ENCODE data around the gene NDUFA5.
"Not testable (repeated sequence)": the region's sequence is repeated elsewhere in the genome, so short reads cannot be mapped to it uniquely, and the experiment has no call there.

NDUFA5 gene

DNA sequence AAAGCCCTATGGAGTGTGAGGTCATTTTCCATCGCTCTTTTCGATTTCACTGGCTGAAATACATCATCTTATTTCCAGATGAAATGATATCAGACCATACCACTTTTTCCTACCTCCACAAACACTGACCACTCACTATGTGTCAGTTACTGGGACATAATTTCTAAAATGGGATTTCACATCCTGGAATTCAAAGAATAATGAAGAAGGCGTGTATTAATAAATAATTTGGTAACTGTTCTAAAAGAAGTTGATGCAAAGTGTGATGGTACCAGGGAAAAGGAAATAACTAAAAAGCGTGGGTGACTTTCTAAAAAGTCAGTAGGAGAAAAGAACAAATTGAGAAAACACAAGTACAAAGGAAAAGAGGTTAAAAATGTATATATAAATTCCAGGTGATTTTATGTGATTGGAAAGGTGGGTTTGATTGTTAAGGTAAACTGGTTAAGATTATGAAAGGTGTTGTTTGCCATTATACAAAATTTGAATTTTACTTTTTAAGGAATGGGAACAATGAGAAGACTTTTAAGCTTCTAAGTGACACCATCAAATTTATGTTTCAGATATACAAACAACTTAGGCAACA is 764 bp upstream of the NDUFA5 start:
- H3K9me3 ChIP-seq (ENCODE audit: control insufficient read depth in 2 of 2, low read length in 2 of 2) = no peaks in the 10 kb centered on the region
- peaks cover 7 to 9% of the 10 kb centered on the region in 2 donors for H3K4me1 ChIP-seq (ENCODE audit: control insufficient read depth in 2 of 2, insufficient read depth in 2 of 2, low read length in 2 of 2)
- peak overlapping the region; percentile 54 to 92 for H3K9ac ChIP-seq (ENCODE audit: low read depth in 1 of 2, low read length in 2 of 2)
- peaks cover 5 to 9% of the 10 kb centered on the region in 2 donors for H3K36me3 ChIP-seq (ENCODE audit: control insufficient read depth in 2 of 2, insufficient read depth in 2 of 2, low read length in 2 of 2)
- H3K27me3 ChIP-seq (ENCODE audit: control insufficient read depth in 2 of 2, insufficient read depth in 2 of 2, low read length in 2 of 2) = no peaks in the 10 kb centered on the region
- peak overlapping the region; percentile 44 to 53 for H3K27ac ChIP-seq (ENCODE audit: low read depth in 2 of 2, low read length in 2 of 2)
- peak overlapping the region; percentile 94 to 100 for H3K4me3 ChIP-seq (ENCODE audit: low read length in 2 of 2)

DNA sequence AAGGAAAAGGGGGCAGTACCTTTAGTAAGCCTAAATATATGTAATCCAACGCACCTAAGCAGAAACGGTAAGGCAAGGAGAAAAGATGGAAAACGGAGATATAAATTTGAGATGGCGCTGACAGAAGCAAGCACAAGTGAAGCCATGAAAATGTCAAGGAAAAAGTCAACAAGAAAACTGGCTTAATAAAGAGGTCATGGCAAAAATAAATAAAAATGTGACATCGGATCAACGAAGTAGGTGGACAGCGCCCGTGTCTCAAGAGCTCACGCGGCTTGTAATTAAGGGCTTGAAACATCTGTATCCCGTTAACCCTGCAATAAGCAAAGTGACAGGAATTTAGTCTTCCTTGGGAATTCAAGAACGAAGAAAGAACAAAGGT is 611 bp downstream of the NDUFA5 start:
- H3K9ac ChIP-seq (ENCODE audit: low read depth in 1 of 2, low read length in 2 of 2) = peak overlapping the region; percentile 92 to 100
- no peaks in the 10 kb centered on the region for H3K9me3 ChIP-seq (ENCODE audit: control insufficient read depth in 2 of 2, low read length in 2 of 2)
- peak overlapping the region; percentile 83 to 91 for H3K27ac ChIP-seq (ENCODE audit: low read depth in 2 of 2, low read length in 2 of 2)
- no peaks in the 10 kb centered on the region for H3K27me3 ChIP-seq (ENCODE audit: control insufficient read depth in 2 of 2, insufficient read depth in 2 of 2, low read length in 2 of 2)
- H3K36me3 ChIP-seq (ENCODE audit: control insufficient read depth in 2 of 2, insufficient read depth in 2 of 2, low read length in 2 of 2) = peaks cover 12 to 16% of the 10 kb centered on the region in 2 donors
- H3K4me3 ChIP-seq (ENCODE audit: low read length in 2 of 2) = peak overlapping the region; percentile 94 to 100
- peaks cover 7 to 9% of the 10 kb centered on the region in 2 donors for H3K4me1 ChIP-seq (ENCODE audit: control insufficient read depth in 2 of 2, insufficient read depth in 2 of 2, low read length in 2 of 2)

DNA sequence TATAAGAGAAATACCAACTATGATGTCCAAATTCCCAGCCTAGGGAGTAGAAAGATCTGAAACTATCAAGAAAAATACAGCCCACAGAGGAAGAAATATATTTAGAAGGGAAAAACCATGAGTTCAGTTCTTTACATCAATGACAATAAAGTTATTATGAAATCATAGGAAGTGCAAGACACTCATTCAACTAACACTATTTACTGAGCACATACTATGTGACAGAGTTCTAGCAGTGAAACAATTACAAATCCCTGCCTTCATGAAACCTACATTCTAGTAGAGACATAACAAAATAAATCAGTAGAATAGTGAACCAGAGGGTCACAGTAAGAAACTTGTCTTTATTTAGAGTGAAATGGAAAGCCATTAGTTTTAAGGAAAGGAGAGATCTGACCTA is 2.1 kb downstream of the NDUFA5 start:
- Histone ChIP-seq H3K9ac (ENCODE audit: low read depth in 1 of 2, low read length in 2 of 2) (no peak overlapping the region), H3K36me3 (ENCODE audit: control insufficient read depth in 2 of 2, insufficient read depth in 2 of 2, low read length in 2 of 2) (peaks cover 12 to 16% of the 10 kb centered on the region in 2 donors), H3K4me3 (ENCODE audit: low read length in 2 of 2) (no peak overlapping the region), H3K27ac (ENCODE audit: low read depth in 2 of 2, low read length in 2 of 2) (no peak overlapping the region), H3K9me3 (ENCODE audit: control insufficient read depth in 2 of 2, low read length in 2 of 2) (no peaks in the 10 kb centered on the region), H3K4me1 (ENCODE audit: control insufficient read depth in 2 of 2, insufficient read depth in 2 of 2, low read length in 2 of 2) (peaks cover 7 to 9% of the 10 kb centered on the region in 2 donors), H3K27me3 (ENCODE audit: control insufficient read depth in 2 of 2, insufficient read depth in 2 of 2, low read length in 2 of 2) (no peaks in the 10 kb centered on the region)

DNA sequence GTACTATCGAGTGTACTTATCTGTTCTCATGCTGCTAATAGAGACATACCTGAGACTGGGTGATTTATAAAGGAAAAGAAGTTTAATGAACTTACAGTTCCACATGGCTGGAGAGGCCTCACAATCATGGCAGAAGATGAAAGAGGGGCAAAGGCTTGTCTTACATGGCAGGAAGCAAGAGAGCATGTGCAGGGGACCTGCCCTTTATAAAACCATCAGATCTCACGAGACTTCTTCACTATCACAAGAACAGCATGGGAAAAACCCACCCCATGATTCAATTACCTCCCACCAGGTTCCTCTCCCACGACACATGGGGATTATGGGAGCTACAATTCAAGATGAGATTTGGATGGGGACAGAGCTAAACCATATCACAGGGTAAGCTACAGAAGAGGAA is 4.5 kb downstream of the NDUFA5 start:
- no peaks in the 10 kb centered on the region for H3K9me3 ChIP-seq (ENCODE audit: control insufficient read depth in 2 of 2, low read length in 2 of 2)
- no peak overlapping the region for H3K4me3 ChIP-seq (ENCODE audit: low read length in 2 of 2)
- no peak overlapping the region for H3K27ac ChIP-seq (ENCODE audit: low read depth in 2 of 2, low read length in 2 of 2)
- H3K4me1 ChIP-seq (ENCODE audit: control insufficient read depth in 2 of 2, insufficient read depth in 2 of 2, low read length in 2 of 2) = peaks cover 7 to 9% of the 10 kb centered on the region in 2 donors
- H3K27me3 ChIP-seq (ENCODE audit: control insufficient read depth in 2 of 2, insufficient read depth in 2 of 2, low read length in 2 of 2) = no peaks in the 10 kb centered on the region
- H3K36me3 ChIP-seq (ENCODE audit: control insufficient read depth in 2 of 2, insufficient read depth in 2 of 2, low read length in 2 of 2) = peaks cover 21 to 26% of the 10 kb centered on the region in 2 donors
- no peak overlapping the region for H3K9ac ChIP-seq (ENCODE audit: low read depth in 1 of 2, low read length in 2 of 2)

DNA sequence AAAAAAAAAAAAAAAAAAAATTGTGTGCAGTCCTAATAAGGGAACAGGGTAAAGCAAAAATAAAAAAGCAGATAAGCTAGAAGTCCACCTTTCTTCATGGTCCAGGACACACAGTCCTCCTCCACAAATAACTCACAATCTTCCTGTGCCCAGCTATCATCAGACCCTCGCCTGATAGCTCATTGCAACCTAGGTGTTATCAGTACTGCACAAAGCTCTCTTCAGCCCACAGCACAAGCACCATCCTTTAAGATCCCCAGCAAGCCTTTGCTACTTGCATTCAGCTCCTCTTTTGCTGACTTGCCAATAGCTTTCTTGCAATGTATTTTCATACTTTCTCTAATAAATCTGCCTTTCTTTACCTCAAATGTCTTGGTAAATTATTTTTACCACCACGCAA is 5.0 kb downstream of the NDUFA5 start:
- no peak overlapping the region for H3K27ac ChIP-seq (ENCODE audit: low read depth in 2 of 2, low read length in 2 of 2)
- no peak overlapping the region for H3K4me3 ChIP-seq (ENCODE audit: low read length in 2 of 2)
- peaks cover 7 to 9% of the 10 kb centered on the region in 2 donors for H3K4me1 ChIP-seq (ENCODE audit: control insufficient read depth in 2 of 2, insufficient read depth in 2 of 2, low read length in 2 of 2)
- peaks cover 21 to 27% of the 10 kb centered on the region in 2 donors for H3K36me3 ChIP-seq (ENCODE audit: control insufficient read depth in 2 of 2, insufficient read depth in 2 of 2, low read length in 2 of 2)
- H3K27me3 ChIP-seq (ENCODE audit: control insufficient read depth in 2 of 2, insufficient read depth in 2 of 2, low read length in 2 of 2) = no peaks in the 10 kb centered on the region
- no peak overlapping the region for H3K9ac ChIP-seq (ENCODE audit: low read depth in 1 of 2, low read length in 2 of 2)
- no peaks in the 10 kb centered on the region for H3K9me3 ChIP-seq (ENCODE audit: control insufficient read depth in 2 of 2, low read length in 2 of 2)

DNA sequence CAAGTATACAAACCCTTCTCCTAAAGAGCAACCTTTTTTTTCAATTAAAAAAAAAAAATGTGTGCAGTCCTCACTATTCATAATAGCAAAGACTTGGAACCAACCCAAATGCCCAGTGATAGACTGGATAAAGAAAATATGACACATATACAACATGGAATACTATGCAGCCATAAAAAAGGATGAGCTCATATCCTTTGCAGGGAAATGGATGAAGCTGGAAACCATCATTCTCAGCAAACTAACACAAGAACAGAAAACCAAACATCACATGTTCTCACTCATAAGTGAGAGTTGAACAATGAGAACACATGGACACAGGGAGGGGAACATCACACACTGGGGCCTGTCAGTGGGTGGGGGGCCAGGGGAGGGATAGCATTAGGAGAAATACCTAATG is 5.5 kb downstream of the NDUFA5 start:
- H3K36me3 ChIP-seq (ENCODE audit: control insufficient read depth in 2 of 2, insufficient read depth in 2 of 2, low read length in 2 of 2) = peaks cover 21 to 27% of the 10 kb centered on the region in 2 donors
- not testable (repeated sequence) for H3K27me3 ChIP-seq (ENCODE audit: control insufficient read depth in 2 of 2, insufficient read depth in 2 of 2, low read length in 2 of 2); H3K9me3 ChIP-seq (ENCODE audit: control insufficient read depth in 2 of 2, low read length in 2 of 2); H3K9ac ChIP-seq (ENCODE audit: low read depth in 1 of 2, low read length in 2 of 2); H3K4me1 ChIP-seq (ENCODE audit: control insufficient read depth in 2 of 2, insufficient read depth in 2 of 2, low read length in 2 of 2); H3K27ac ChIP-seq (ENCODE audit: low read depth in 2 of 2, low read length in 2 of 2); H3K4me3 ChIP-seq (ENCODE audit: low read length in 2 of 2)

DNA sequence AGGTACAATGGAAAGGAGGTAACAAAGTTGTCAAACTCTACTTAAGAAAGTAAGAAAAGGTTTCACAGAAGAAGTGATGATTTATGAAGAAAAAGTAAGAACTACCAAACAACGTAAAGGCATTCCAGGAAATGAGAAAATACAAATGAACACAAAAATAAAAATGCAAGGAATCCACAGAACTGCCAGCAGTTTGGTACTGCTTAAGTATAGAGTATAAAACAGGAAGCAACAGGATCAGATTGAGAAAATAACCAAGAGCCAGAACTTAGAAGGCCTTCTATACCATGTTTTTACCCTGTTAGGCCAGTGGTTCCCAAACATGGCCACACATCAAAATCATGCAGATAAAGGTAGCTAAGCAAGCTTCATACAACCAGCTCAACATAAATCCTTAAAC is 9.2 kb downstream of the NDUFA5 start:
- Histone ChIP-seq H3K9ac (ENCODE audit: low read depth in 1 of 2, low read length in 2 of 2) (no peak overlapping the region), H3K4me1 (ENCODE audit: control insufficient read depth in 2 of 2, insufficient read depth in 2 of 2, low read length in 2 of 2) (no peaks in the 10 kb centered on the region), H3K36me3 (ENCODE audit: control insufficient read depth in 2 of 2, insufficient read depth in 2 of 2, low read length in 2 of 2) (peaks cover 15 to 34% of the 10 kb centered on the region in 2 donors)

GRCh38 chr7:123539871-123540270 is 17.7 kb downstream of the NDUFA5 start:
- H3K36me3 ChIP-seq (ENCODE audit: control insufficient read depth in 2 of 2, insufficient read depth in 2 of 2, low read length in 2 of 2) = peaks cover 3% of the 10 kb centered on the region in 2 donors
- no peak overlapping the region for H3K9ac ChIP-seq (ENCODE audit: low read depth in 1 of 2, low read length in 2 of 2)
- H3K4me1 ChIP-seq (ENCODE audit: control insufficient read depth in 2 of 2, insufficient read depth in 2 of 2, low read length in 2 of 2) = no peaks in the 10 kb centered on the region
- H3K27me3 ChIP-seq (ENCODE audit: control insufficient read depth in 2 of 2, insufficient read depth in 2 of 2, low read length in 2 of 2) = no peaks in the 10 kb centered on the region
- no peaks in the 10 kb centered on the region for H3K9me3 ChIP-seq (ENCODE audit: control insufficient read depth in 2 of 2, low read length in 2 of 2)
- no peak overlapping the region for H3K4me3 ChIP-seq (ENCODE audit: low read length in 2 of 2)
- no peak overlapping the region for H3K27ac ChIP-seq (ENCODE audit: low read depth in 2 of 2, low read length in 2 of 2)

More for the DNA sequence above, 9.2 kb downstream of the NDUFA5 start:
- Histone ChIP-seq H3K27me3 (ENCODE audit: control insufficient read depth in 2 of 2, insufficient read depth in 2 of 2, low read length in 2 of 2) (no peaks in the 10 kb centered on the region), H3K27ac (ENCODE audit: low read depth in 2 of 2, low read length in 2 of 2) (no peak overlapping the region), H3K9me3 (ENCODE audit: control insufficient read depth in 2 of 2, low read length in 2 of 2) (no peaks in the 10 kb centered on the region), H3K4me3 (ENCODE audit: low read length in 2 of 2) (no peak overlapping the region)

- peaks cover under 1 to 4% of the 10 kb centered on the region in 2 donors for H3K27me3 ChIP-seq (ENCODE audit: control insufficient read depth in 2 of 2, insufficient read depth in 2 of 2, low read length in 2 of 2)
- H3K9me3 ChIP-seq (ENCODE audit: control insufficient read depth in 2 of 2, low read length in 2 of 2) = no peaks in the 10 kb centered on the region
- H3K27ac ChIP-seq (ENCODE audit: low read depth in 2 of 2, low read length in 2 of 2) = no peak overlapping the region
- no peak overlapping the region for H3K9ac ChIP-seq (ENCODE audit: low read depth in 1 of 2, low read length in 2 of 2)
- H3K4me3 ChIP-seq (ENCODE audit: low read length in 2 of 2) = no peak overlapping the region
- peaks cover 3% of the 10 kb centered on the region in 2 donors for H3K36me3 ChIP-seq (ENCODE audit: control insufficient read depth in 2 of 2, insufficient read depth in 2 of 2, low read length in 2 of 2)
- H3K4me1 ChIP-seq (ENCODE audit: control insufficient read depth in 2 of 2, insufficient read depth in 2 of 2, low read length in 2 of 2) = peaks cover 2 to 4% of the 10 kb centered on the region in 2 donors
Measured at GRCh38 chr7:123538897-123539296, 18.7 kb downstream of the NDUFA5 start.

- H3K36me3 ChIP-seq (ENCODE audit: control insufficient read depth in 2 of 2, insufficient read depth in 2 of 2, low read length in 2 of 2) = peaks cover 2% of the 10 kb centered on the region in 2 donors
- H3K27me3 ChIP-seq (ENCODE audit: control insufficient read depth in 2 of 2, insufficient read depth in 2 of 2, low read length in 2 of 2) = peaks cover 5 to 6% of the 10 kb centered on the region in 2 donors
- H3K9ac ChIP-seq (ENCODE audit: low read depth in 1 of 2, low read length in 2 of 2) = no peak overlapping the region
- no peak overlapping the region for H3K27ac ChIP-seq (ENCODE audit: low read depth in 2 of 2, low read length in 2 of 2)
- H3K4me3 ChIP-seq (ENCODE audit: low read length in 2 of 2) = no peak overlapping the region
- peaks cover 4 to 5% of the 10 kb centered on the region in 2 donors for H3K4me1 ChIP-seq (ENCODE audit: control insufficient read depth in 2 of 2, insufficient read depth in 2 of 2, low read length in 2 of 2)
- no peaks in the 10 kb centered on the region for H3K9me3 ChIP-seq (ENCODE audit: control insufficient read depth in 2 of 2, low read length in 2 of 2)
Measured at GRCh38 chr7:123538189-123538714, 19.4 kb downstream of the NDUFA5 start.

All from mucosa of rectum (tissue), 2 donors.